GM12891 (cell line): ENCODE data around the gene ARHGEF18.

Experiments
- POLR2A ChIP-seq: IDR thresholded peaks from 2 replicates; pipeline ENCODE4 v1.6.1; 2011; ENCODE audit warnings: low read depth, low read length, control low read depth
- POLR2AphosphoS5 ChIP-seq: IDR thresholded peaks from 2 replicates; pipeline ENCODE4 v1.6.1; 2011; ENCODE audit warnings: low read depth, low read length, control low read depth
- SPI1 ChIP-seq: IDR thresholded peaks from 2 replicates; pipeline ENCODE4 v1.6.1; 2011; ENCODE audit warnings: low read depth, low read length, control low read depth
- TAF1 ChIP-seq: IDR thresholded peaks from 2 replicates; pipeline ENCODE4 v1.6.1; 2011; ENCODE audit warnings: low read depth, low read length, control low read depth

DNA sequence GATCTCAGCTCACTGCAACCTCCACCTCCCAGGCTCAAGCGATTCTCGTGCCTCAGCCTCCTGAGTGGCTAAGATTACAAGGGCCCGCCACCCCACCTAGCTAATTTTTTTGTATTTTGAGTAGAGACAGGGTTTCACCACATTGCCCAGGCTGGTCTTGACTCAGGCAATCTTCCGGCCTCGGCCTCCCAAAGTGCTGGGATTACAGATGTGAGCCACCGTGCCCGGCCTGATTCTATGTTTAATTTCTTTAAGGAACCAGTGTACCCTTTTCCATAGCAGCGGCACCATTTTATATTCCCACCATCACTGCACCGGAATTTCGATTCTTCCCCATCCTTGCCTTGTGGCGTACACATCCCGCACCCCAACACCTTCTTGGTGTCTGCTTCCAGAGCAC is 36.8 kb upstream of the ARHGEF18 start:
- TF ChIP-seq POLR2A = no peak
- TF ChIP-seq TAF1 = no peak
- no peak for TF ChIP-seq POLR2AphosphoS5
- no peak for TF ChIP-seq SPI1
